GM21723 (cell line): ENCODE measurements around the gene C2CD5.
"Not testable (repeated sequence)": the region's sequence is repeated elsewhere in the genome, so short reads cannot be mapped to it uniquely, and the experiment has no call there.

Experiments
- ATAC-seq: cut with Tn5 transposase; IDR thresholded peaks from one replicate; pipeline ENCODE4 v1.9.1; 2021; ENCODE audit warnings: mild to moderate bottlenecking, moderate library complexity; ENCODE audit not compliant: unreplicated experiment

C2CD5 gene

GRCh38 chr12:22480814-22481213 is 63.5 kb downstream of the C2CD5 start:
- ATAC-seq: not testable (repeated sequence)

GRCh38 chr12:22480016-22480415 is 64.3 kb downstream of the C2CD5 start:
- no peak for ATAC-seq

GRCh38 chr12:22477894-22478287 is 66.5 kb downstream of the C2CD5 start:
- no peak for ATAC-seq

- no peak for ATAC-seq
These were observed 67.0 kb downstream of the C2CD5 start for GRCh38 chr12:22477166-22477893.

- ATAC-seq: no peak
These were observed 68.2 kb downstream of the C2CD5 start for GRCh38 chr12:22476133-22476532.

- no peak for ATAC-seq
These were observed 69.2 kb downstream of the C2CD5 start for GRCh38 chr12:22474970-22475720.

- ATAC-seq: peak; percentile 57
These were observed 71.1 kb downstream of the C2CD5 start for GRCh38 chr12:22473212-22473611.

GRCh38 chr12:22467190-22467589 is 77.2 kb downstream of the C2CD5 start:
- ATAC-seq: no peak

- ATAC-seq: no peak
These were observed 81.0 kb downstream of the C2CD5 start for GRCh38 chr12:22463306-22463705.

GRCh38 chr12:22461786-22462185 is 82.6 kb downstream of the C2CD5 start:
- ATAC-seq: no peak

- ATAC-seq: peak; percentile 70
These were observed 84.4 kb downstream of the C2CD5 start for GRCh38 chr12:22459838-22460490.

GRCh38 chr12:22458298-22458937 is 85.9 kb downstream of the C2CD5 start:
- no peak for ATAC-seq

GRCh38 chr12:22457085-22457484 is 87.3 kb downstream of the C2CD5 start:
- no peak for ATAC-seq

GRCh38 chr12:22453511-22453910 is 90.8 kb downstream of the C2CD5 start:
- ATAC-seq: no peak

GRCh38 chr12:22447223-22447622 is 97.1 kb downstream of the C2CD5 start:
- ATAC-seq: no peak

GRCh38 chr12:22444317-22444665 is 100.1 kb downstream of the C2CD5 start:
- not testable (repeated sequence) for ATAC-seq

GRCh38 chr12:22443379-22444316 is 100.7 kb downstream of the C2CD5 start:
- ATAC-seq: peak; percentile 100

GRCh38 chr12:22437031-22437806 is 107.1 kb downstream of the C2CD5 start:
- ATAC-seq: no peak

GRCh38 chr12:22435583-22435982 is 108.8 kb downstream of the C2CD5 start:
- no peak for ATAC-seq
